LHCN-M2 (cell line): ENCODE data around the gene ATAD1. TPM values are rescaled to one million over a fixed set of nuclear protein-coding genes. Genes with fewer than 3 reads are reported as not detected.
A peak's percentile ranks its signal among the peaks of the same experiment; 100 is the strongest.
"Not testable (repeated sequence)": the region's sequence is repeated elsewhere in the genome, so short reads cannot be mapped to it uniquely, and the experiment has no call there.

Experiments used
- DNase-seq: peaks from one replicate; pipeline ENCODE4 v3.0.0-alpha.2; 2012; ENCODE audit warnings: low read depth
- total RNA-seq: library from RNA; depleted of rRNA; stranded (reverse); fragments of >200 nt; gene quantifications from 2 replicates; pipeline ENCODE4 v1.2.3, GENCODE V29; 2014

The ATAD1 gene
- total RNA-seq, 1 experiment from 2014 or later, result 32.3 TPM

DNA sequence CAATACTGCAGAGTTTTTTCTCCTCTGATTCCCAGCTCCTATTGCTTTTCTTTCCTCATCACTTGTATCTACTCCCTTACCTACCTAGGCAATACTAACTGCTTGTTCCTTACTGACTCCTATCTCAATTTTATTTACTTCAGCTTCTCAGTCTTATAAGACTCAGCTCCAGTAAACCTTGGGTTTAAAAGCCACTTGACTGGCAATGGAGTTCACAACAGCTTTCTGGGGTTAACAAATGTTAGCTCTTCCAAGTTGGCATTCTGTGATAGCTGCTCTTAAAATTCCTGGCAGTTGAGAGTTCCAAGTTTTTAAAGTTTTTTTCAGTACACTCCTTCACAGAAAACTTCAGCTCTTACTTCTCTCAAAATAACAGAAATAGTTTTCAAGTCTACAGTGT lies 14.2 kb downstream of the ATAD1 start:
- DNase-seq, result no peak

GRCh38 chr10:87803328-87803727 lies 14.7 kb downstream of the ATAD1 start:
- DNase-seq, result no peak

GRCh38 chr10:87801813-87802435 lies 16.1 kb downstream of the ATAD1 start:
- not testable (repeated sequence) for DNase-seq

DNA sequence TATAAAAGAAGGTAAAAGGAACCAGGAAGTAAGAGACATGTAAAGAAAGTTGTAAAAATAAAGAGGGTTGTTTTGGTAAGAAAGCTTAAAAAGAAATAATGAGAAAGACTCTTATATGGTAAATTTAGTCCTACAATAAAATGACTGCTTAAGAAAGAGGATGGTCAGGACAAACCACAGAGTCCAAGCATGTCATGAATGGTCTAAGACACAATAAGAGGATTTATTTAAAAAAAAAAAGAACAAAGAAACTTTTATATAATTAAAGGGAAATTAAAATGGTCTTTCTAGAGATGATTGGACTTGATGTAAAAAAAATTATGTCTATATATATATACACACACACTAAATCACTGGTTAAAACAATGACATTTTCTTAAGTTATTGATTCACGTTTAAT lies 18.2 kb downstream of the ATAD1 start:
- DNase-seq, result peak; percentile 34

GRCh38 chr10:87798082-87798481 lies 19.9 kb downstream of the ATAD1 start:
- DNase-seq, result no peak

DNA sequence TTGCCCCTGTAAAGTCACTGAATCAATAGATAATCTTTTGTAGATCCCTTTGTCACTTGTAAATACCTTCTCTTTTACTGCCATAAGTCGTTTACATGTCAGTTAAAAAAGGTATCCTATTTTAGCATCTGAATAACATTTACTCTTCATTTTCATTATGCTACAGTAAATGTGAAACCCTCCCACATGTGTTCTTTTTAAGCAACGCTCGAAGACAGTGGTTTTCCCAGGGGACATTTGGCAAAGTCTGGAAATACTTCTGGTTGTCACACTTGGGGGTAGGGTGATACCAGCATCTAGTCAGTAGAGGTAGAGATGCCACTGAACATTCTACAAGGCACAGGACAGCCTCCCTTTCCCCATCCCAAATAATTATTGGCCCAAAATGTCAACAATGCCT lies 23.7 kb downstream of the ATAD1 start:
- DNase-seq, result no peak

DNA sequence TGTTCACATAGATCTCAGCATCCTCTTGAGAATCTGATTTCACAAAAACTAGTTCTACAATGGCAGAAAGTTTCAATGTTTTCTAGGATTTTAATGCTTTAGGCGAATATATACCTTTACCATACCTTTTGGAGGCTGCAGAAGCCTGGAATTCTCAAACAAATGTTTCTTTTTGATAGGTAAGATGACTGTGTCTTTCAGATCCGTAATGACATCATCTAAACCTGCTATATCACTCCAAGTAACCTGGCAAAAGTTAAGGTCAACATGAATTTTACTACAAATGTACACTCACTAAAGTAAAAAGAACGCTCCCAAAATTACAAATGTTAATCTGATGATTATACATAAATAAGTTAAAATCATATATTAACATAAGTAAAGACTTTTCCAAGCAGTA lies 27.8 kb downstream of the ATAD1 start:
- no peak for DNase-seq

GRCh38 chr10:87786421-87786820 lies 31.6 kb downstream of the ATAD1 start:
- DNase-seq, result no peak

- no peak for DNase-seq
Observed at GRCh38 chr10:87782721-87783120, 35.3 kb downstream of the ATAD1 start.

DNA sequence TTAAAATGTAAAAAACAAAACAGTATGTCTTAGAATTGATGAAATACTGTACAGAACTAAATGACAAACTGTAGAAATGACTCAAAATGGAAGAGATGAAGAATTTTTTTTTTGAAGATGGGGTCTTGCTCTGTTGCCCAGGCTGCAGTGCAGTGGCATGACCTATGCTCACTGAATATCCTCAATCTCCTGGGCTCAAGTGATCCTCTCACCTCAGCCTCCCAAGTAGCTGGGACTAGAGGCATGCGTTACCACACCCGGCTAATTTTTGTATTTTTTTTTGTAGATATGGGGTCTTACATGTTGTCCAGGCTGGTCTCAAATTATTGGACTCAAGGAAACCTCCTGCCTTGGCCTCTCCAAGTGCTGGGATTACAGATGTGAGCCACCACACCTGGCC lies 36.5 kb downstream of the ATAD1 start:
- DNase-seq, result no peak

DNA sequence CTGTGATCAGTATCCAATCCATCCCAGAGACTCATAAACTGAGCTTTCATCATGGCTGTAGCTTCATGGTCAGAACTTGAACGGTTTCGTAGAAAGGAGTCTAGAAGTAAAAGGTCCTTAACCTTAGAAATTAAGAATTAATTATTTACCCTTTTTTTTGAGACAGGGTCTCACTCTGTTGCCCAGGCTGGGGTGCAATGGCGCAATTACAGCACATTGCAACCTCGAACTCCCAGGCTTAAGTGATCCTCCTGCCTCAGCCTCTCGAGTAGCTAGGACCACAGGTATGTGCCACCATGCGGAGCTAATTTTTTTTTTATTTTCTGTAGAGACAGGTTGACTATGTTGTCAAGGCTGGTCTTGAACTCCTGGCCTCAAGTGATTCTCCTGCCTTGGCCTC lies 41.7 kb downstream of the ATAD1 start:
- DNase-seq, result no peak

GRCh38 chr10:87775766-87776165 lies 42.3 kb downstream of the ATAD1 start:
- no peak for DNase-seq

- peak; percentile 36 for DNase-seq
Observed at GRCh38 chr10:87771871-87772500, 46.0 kb downstream of the ATAD1 start.

GRCh38 chr10:87767253-87767652 lies 50.8 kb downstream of the ATAD1 start:
- no peak for DNase-seq

DNA sequence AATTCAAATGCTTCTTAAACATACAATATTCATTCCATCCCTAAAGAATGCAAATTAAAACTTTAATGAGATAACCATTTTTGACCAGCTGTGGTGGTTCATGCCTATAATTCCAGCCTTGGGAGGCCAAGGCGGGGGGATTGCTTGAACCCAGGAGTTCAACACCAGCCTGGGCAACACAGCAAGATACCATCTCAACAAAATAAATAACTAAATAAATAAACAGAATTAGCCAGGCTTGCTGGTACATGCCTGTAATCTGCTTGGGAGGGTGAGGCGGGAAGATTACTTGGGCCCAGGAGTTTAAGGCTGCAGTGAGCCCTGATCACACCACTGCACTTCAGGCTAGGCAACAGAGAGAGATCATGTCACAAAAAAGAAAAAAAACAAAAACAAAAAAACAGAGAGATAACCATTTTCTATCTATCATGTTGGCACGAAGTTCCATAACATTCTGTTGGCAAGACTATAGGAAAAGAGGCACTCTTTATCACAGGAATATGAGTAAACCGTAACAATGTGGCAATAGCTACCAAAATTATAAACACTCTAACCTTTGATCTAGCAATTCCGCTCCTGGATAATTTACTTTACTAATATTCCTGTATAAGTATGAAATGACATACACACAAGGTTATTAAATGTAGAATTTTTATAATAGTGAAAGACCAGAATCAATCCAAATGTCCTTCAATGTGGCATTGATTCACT lies 52.2 kb downstream of the ATAD1 start:
- no peak for DNase-seq

DNA sequence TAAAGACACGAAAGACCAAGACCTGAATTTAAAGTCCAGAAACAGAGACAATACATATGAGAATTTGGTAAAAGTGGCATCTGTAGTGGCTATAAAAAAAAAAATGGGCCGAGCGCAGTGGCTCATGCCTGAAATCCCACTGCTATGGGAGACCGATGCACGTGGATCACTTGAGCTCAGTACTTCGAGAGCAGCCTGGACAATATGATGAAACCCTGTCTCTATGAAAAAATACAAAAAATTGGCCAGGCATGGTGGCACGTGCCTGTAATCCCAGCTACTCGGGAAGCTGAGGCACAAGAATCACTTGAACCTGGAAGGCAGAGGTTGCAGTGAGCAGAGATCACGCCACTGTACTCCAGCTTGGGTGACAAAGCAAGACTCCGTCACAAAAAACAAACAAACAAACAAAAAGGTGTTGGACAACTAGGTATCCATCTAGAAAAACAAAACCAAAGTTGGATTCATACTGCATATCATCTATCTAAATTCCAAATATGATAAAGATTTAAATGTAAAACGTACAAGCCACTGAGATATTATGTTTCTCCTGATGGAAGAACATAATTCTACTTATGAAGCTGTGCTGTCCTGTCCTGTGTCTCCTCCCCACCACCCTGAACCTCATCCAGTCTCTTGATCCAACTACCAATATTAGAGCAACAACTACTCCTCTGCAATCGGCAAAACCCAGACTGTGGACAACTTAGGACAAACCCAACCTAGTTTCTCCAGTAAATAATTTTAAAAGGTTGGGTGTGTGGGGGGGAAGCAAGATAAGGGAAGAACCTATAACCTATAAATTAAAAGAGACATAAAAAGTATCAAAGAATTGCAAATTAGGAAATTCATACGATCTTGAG lies 53.7 kb downstream of the ATAD1 start:
- no peak for DNase-seq

DNA sequence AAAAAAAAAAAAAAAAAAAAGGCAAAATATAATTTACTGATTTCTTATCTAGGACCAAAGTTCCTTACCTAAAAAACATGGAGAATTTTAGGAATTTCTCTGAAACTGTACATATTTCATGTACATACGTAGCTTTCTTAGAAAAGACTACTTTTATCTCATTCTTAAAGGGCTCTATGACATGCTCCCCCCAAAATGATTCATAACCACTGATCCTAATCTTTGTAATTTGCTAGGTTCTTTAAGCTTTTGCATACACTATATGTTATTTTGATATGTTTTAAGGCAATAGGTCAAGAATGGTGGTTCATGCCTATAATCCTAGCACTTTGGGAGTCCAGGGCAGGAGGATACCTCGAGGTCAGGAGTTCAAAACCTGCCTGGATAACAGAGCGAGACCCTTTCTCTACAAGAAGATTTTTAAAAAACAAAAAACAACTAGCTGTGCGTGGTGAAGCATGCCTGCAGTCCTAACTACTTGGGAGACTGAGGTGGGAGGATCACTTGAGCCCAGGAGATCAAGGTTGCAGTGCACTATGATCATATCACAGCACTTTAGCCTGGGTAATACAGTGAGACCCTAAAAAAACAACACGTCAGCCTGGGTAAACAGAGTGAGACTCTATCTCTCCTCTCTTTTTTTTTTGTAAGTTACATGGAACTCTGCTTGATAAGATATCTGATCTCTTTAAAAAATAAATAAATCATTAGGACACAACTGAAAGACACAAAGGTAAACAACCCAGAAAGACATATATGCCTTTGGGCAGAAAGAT lies 54.8 kb downstream of the ATAD1 start:
- no peak for DNase-seq

DNA sequence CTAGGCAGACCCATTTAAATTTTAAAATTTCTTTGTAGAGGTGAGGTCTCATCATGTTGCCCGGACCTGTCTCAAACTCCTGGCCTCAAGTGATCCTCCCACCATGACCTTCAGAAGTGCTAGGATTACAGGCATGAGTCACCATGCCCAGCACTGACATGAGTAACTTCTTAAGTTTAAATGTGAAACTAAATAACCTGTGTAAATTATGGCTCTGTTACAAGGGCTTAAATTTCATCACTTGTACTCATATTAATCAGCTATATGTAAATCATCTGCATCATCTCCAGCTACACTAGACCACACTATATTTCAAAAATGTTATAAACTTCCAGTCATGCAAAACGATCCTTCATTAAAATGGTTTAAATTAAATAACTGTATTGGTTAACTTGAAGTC lies 56.1 kb downstream of the ATAD1 start:
- peak; percentile 84 for DNase-seq

- DNase-seq, result peak; percentile 21
Observed at GRCh38 chr10:87761153-87761552, 56.9 kb downstream of the ATAD1 start.

- DNase-seq, result no peak
Observed at GRCh38 chr10:87760195-87760905, 57.7 kb downstream of the ATAD1 start.

DNA sequence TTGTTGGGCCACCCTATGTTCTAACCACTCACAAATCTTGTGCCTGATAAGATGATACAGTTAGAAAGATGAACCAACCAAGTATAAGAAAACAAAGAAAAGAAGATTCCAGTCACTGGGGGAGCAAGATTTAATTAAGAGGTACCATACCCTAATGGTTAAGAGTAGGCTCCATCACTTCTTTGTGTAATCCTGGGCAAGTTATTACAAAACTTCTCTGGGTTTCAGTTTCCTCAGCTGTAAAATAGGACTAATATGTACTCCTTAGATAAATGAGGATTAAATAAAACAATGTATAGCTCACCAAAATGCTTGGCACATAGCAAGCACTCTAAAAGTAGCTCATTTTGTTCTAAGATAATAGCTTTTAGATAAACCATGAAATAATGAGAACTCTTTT lies 58.5 kb downstream of the ATAD1 start:
- DNase-seq, result no peak
